Effector CD4-positive, alpha-beta T cell (primary cell): ENCODE results near the gene ENO1.
"Not testable (repeated sequence)": the region's sequence is repeated elsewhere in the genome, so short reads cannot be mapped to it uniquely, and the experiment has no call there.

Source experiments
- DNase-seq: peaks from one replicate; pipeline ENCODE4 v3.0.0-alpha.2; 2020

The ENO1 gene

GRCh38 chr1:8841395-8841794 is 37.1 kb downstream of the ENO1 start:
- DNase-seq, result no peak

- no peak for DNase-seq
Observed at GRCh38 chr1:8839990-8840389, 38.5 kb downstream of the ENO1 start.

DNA sequence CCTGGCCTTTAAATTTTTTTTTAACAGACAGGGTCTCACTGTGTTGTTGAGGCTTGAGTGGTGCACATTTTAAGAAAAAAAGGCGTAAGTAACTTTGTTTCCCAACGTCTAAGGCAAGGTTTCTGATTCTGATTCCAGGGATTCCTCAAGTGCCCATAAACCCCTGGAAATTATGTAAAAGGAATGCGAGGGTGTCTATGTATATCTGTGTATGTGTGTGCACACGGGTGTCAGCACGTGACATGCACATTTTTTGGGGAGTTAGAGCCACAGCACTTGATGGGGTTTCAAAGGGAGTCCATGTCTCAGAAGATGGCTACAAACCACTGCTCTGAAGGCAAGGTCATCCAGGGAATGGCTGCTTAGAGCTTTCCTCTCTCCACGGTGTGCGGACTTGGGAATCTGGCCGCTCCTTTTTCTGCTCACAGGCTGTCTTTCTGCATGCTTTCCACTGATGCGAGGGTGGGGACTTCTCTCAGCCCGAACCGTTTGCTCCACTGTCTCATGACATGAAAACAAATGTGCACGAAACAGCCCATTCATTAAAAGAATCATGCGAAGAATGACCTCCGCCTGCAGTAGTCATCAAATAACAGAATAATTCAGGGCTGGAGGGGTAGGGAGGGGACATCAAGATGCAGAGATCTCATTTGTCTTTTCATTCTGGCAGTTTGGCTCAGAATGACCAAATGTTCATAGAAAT is 42.4 kb downstream of the ENO1 start:
- no peak for DNase-seq

GRCh38 chr1:8831340-8831739 is 47.1 kb downstream of the ENO1 start:
- no peak for DNase-seq

DNA sequence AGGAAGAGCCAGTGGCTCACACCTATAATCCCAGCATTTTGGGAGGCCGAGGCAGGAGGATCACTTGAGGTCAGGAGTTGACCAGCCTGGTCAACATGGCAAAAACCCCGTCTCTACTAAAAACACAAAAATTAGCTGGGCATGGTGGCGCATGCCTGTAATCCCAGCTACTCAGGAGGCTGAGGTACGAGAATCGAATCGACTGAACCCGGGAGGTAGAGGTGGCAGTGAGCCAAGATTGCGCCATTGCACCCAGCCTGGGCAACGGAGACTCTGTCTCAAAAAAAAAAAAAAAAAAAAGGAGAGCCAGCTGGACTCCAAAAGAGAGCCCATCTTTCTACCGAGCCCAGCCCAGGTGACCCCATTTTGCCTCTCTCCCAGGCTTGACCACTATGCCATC is 47.8 kb downstream of the ENO1 start:
- DNase-seq, result not testable (repeated sequence)

- no peak for DNase-seq
Observed at GRCh38 chr1:8825985-8826481, 52.5 kb downstream of the ENO1 start.

GRCh38 chr1:8823295-8823664 is 55.2 kb downstream of the ENO1 start:
- DNase-seq, result no peak

GRCh38 chr1:8822373-8823294 is 55.9 kb downstream of the ENO1 start:
- no peak for DNase-seq

- no peak for DNase-seq
Observed at GRCh38 chr1:8821084-8821483, 57.4 kb downstream of the ENO1 start.

DNA sequence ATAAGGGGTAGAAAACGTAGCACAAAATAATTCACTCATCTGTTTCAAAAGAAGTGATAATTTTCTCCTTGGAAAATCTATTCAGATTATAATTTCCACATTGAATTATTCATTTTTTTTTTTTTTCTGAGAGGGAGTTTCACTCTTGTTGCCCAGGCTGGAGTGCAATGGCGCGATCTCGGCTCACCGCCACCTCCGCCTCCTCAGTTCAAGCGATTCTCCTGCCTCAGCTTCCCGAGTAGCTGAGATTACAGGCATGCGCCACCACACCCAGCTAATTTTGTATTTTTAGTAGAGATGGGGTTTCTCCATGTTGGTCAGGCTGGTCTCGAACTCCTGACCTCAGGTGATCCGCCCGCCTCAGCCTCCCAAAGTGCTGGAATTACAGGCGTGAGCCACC is 59.7 kb downstream of the ENO1 start:
- not testable (repeated sequence) for DNase-seq

DNA sequence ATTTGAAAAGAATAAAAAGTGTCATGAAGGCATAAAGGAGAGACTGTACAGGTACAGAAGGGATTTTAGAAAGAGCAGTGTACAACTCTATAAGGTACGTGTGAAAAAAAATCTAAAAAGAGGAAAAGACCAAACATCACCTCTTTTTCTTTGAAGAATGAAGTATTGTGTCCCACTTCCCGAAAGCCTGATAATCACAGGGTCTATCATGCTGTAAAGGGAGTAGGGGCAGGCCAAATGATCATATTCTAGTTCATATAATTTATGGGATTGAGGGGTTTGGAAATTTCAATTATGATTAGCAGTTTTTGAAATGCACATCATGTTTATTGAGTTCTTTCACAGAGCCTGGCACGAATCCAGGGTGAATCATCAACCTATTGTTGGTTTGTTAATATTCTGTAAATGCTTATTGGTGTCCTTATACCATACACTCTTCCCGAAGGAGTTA is 60.1 kb downstream of the ENO1 start:
- DNase-seq, result no peak

GRCh38 chr1:8817412-8818324 is 60.8 kb downstream of the ENO1 start, which contains the start of gene RERE:
RERE (minus strand) TSS chr1:8817640.
- peak; percentile 95 for DNase-seq

DNA sequence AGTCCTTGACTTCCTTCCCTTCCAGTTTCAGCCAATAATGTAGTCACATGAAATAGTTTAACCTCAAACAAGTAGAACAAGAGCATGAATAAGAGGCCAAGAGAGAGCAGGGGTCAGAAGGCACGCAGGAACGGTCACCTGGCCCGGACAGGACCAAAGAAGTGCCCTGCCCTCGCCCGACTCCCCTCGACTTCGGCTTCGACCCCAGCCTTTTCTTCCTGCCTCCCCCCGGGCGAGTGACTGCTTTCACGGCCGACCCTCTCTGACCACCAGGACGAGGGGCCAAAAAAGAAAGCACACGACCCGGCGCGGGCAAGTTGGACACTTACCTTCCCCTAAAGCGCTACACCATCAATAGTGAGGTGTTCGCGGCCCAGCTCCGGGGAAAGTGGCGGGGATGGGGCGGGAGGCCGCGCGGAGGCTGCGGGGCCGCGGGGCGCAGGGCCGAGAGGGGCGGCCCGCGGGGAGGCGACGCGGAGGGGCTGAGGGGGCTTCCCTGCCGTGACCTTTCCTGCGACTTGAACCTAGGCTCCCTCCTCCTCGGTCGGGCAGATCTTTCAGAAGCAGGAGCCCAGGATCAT is 61.6 kb downstream of the ENO1 start:
- DNase-seq, result peak; percentile 6

- DNase-seq, result no peak
Observed at GRCh38 chr1:8816264-8816663, 62.2 kb downstream of the ENO1 start.

- DNase-seq, result no peak
Observed at GRCh38 chr1:8815582-8816151, 62.8 kb downstream of the ENO1 start.

- no peak for DNase-seq
Observed at GRCh38 chr1:8814865-8815264, 63.6 kb downstream of the ENO1 start.

GRCh38 chr1:8813991-8814390 is 64.5 kb downstream of the ENO1 start:
- DNase-seq, result no peak

- no peak for DNase-seq
Observed at GRCh38 chr1:8813016-8813763, 65.3 kb downstream of the ENO1 start.

DNA sequence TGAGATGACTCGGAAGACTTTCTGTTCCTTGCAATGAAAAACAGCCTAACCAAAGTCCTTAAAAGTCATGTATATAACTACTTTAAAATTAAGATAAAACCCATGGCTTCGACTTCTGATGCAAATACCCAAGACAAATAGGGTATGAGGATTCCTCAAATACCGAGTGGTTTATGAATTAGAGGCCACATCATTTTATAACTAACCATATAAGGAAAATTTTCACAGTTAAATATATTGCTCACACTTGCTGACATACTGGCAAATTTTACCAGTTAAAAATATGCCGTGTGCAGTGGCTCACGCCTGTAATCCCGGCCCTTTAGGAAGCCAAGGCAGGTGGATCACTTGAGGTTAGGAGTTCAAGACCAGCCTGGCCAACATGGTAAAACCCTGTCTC is 66.4 kb downstream of the ENO1 start:
- DNase-seq, result no peak
